MM.1S (cell line): Measurements from ENCODE around the gene DNAJB7.

Experiments
- EZH2 ChIP-seq: fragments of 300-600 bp; sonication (generic); optimal IDR thresholded peaks from 2 replicates; pipeline ENCODE3; 2017; ENCODE audit warnings: low read depth, mild to moderate bottlenecking, antibody characterized with exemption, low read length, mixed read lengths
- TF ChIP-seq, protein P1 (sequence below): fragments of 300-600 bp; sonication (generic); IDR thresholded peaks from 2 replicates; pipeline ENCODE4 v1.5.1; 2016; ENCODE audit warnings: antibody characterized with exemption, low read length, mixed read lengths

- no peak for TF ChIP-seq EZH2
- TF ChIP-seq, protein P1, sequence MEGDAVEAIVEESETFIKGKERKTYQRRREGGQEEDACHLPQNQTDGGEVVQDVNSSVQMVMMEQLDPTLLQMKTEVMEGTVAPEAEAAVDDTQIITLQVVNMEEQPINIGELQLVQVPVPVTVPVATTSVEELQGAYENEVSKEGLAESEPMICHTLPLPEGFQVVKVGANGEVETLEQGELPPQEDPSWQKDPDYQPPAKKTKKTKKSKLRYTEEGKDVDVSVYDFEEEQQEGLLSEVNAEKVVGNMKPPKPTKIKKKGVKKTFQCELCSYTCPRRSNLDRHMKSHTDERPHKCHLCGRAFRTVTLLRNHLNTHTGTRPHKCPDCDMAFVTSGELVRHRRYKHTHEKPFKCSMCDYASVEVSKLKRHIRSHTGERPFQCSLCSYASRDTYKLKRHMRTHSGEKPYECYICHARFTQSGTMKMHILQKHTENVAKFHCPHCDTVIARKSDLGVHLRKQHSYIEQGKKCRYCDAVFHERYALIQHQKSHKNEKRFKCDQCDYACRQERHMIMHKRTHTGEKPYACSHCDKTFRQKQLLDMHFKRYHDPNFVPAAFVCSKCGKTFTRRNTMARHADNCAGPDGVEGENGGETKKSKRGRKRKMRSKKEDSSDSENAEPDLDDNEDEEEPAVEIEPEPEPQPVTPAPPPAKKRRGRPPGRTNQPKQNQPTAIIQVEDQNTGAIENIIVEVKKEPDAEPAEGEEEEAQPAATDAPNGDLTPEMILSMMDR: no peak
These were observed 27.2 kb upstream of the DNAJB7 start for GRCh38 chr22:40889116-40889515.
